Esophagus (tissue), 2 donors: ENCODE results near the gene TMEM179B. TPM values are rescaled to one million over a fixed set of nuclear protein-coding genes. Genes with fewer than 3 reads are reported as not detected.
"Not testable (repeated sequence)": the region's sequence is repeated elsewhere in the genome, so short reads cannot be mapped to it uniquely, and the experiment has no call there.

Experiments used
- H3K27ac ChIP-seq, 2 donors: one replicate each; pipeline ENCODE4 v1.5.1; 2013; ENCODE audit warnings: low read depth in 2 of 2, mild to moderate bottlenecking in 2 of 2, inconsistent platforms in 1 of 2, low read length in 1 of 2, moderate library complexity in 1 of 2
- H3K27me3 ChIP-seq, 2 donors: one replicate each; pipeline ENCODE4 v1.6.1; 2013; ENCODE audit warnings: low read length in 2 of 2, control low read depth in 1 of 2, mild to moderate bottlenecking in 1 of 2; ENCODE audit not compliant: insufficient read depth in 2 of 2, control insufficient read depth in 1 of 2
- H3K36me3 ChIP-seq, 2 donors: one replicate each; pipeline ENCODE4 v1.6.1; 2013; ENCODE audit warnings: low read length in 1 of 2; ENCODE audit not compliant: control insufficient read depth in 2 of 2, insufficient read depth in 2 of 2
- H3K4me1 ChIP-seq, 2 donors: one replicate each; pipeline ENCODE4 v1.6.1; 2013; ENCODE audit warnings: low read length in 1 of 2; ENCODE audit not compliant: control insufficient read depth in 2 of 2, insufficient read depth in 2 of 2
- H3K4me3 ChIP-seq, 2 donors: one replicate each; pipeline ENCODE4 v1.5.1; 2013; ENCODE audit warnings: low read length in 2 of 2, mild to moderate bottlenecking in 2 of 2, low read depth in 1 of 2, moderate library complexity in 1 of 2
- H3K9me3 ChIP-seq, 2 donors: one replicate each; pipeline ENCODE4 v1.6.1; 2013; ENCODE audit warnings: mild to moderate bottlenecking in 2 of 2, low read depth in 1 of 2, low read length in 1 of 2, moderate library complexity in 1 of 2; ENCODE audit not compliant: control insufficient read depth in 2 of 2, insufficient read depth in 1 of 2
- WGBS, 2 donors: extraction: QIAGEN DNeasy Blood & Tissue Kit; methylation state at CpG; one replicate each; pipeline ENCODE4 v1.1.7; 2013; 5-methylcytosine and 5-hydroxymethylcytosine counted together
- polyA plus RNA-seq, 2 donors: library from polyadenylated mRNA; stranded (reverse); fragments of 200-250 nt; gene quantifications; one replicate each; pipeline ENCODE4 v1.2.3, GENCODE V29; 2013
- donor health status: healthy with polysubstance abuse.
- donor health status: Bipolar disorder and iron deficiency.

TMEM179B gene
- polyA plus RNA-seq, 2 donors: 30.5 to 41.2 TPM

DNA sequence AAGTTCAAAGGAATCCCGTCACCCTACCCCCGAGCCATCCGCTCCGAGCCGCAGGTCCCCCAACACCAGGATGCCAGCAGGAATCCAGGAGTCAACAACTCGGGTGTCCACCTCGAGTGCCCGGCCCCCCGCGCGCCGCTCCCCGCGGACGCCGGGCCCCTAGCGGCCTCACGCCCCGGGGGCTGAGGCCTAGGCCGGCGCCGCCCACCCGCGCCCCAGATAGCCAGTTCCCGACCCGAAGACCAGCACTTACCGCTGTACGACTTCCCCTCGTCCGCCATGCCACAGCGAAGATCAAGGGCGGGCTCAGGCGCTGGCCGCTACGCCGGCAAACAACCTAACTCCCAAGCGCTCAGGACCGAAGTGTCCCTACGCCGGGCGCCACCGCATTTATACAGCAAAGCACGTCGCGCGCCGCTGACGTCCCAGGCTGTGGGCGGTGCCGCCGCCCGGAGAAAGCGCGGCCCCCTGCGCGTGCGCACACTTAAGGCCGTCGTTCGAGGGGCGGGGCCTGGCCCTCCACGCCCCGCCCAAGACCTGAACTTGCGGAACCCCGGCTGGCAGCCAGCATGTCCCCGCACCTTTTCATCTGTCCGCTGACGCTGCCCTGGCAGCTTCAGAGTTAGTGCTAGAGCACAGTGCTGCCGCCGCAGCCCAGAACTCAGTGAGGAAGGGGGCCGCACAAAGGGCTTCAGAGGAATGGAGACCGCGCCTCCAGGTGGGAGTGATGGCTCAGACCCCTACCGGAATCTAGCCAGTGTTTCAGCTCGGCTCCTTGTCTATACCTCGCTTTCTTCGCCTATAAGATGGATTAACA is 18.1 kb downstream of the TMEM179B start, which contains the start of gene NXF1:
NXF1 (minus strand) TSS at position 365 of the 817 bp plus-strand sequence; CDS start at position 281, 84 bp downstream.
- H3K4me3 ChIP-seq: peak within 1 kb of the TSS; percentile 80 to 91
- H3K4me1 ChIP-seq: peaks cover 0 to 9% of the 10 kb centered on the region in 2 donors
- H3K36me3 ChIP-seq: peaks cover 7 to 15% of the 10 kb centered on the region in 2 donors
- H3K27ac ChIP-seq: peak within 1 kb of the TSS; percentile 92 to 95
- no peaks in the 10 kb centered on the region for H3K27me3 ChIP-seq
- 0 to 1% methylated on average over 74 to 77 of the region's 77 CpGs for WGBS, 2 donors
- H3K9me3 ChIP-seq: no peaks in the 10 kb centered on the region

GRCh38 chr11:62805961-62806441 is 18.8 kb downstream of the TMEM179B start:
- peaks cover 6 to 11% of the 10 kb centered on the region in 2 donors for H3K36me3 ChIP-seq
- H3K4me3 ChIP-seq: peak overlapping the region; percentile 80 to 91
- peaks cover 0 to 9% of the 10 kb centered on the region in 2 donors for H3K4me1 ChIP-seq
- no peaks in the 10 kb centered on the region for H3K9me3 ChIP-seq
- peak overlapping the region; percentile 92 to 94 for H3K27ac ChIP-seq
- WGBS, 2 donors: 18 to 21% methylated on average over 12 of the region's 12 CpGs
- no peaks in the 10 kb centered on the region for H3K27me3 ChIP-seq

GRCh38 chr11:62806611-62807121 is 19.5 kb downstream of the TMEM179B start:
- Histone ChIP-seq H3K27ac (peak overlapping the region; percentile 83 to 92), H3K4me3 (no peak overlapping the region)

DNA sequence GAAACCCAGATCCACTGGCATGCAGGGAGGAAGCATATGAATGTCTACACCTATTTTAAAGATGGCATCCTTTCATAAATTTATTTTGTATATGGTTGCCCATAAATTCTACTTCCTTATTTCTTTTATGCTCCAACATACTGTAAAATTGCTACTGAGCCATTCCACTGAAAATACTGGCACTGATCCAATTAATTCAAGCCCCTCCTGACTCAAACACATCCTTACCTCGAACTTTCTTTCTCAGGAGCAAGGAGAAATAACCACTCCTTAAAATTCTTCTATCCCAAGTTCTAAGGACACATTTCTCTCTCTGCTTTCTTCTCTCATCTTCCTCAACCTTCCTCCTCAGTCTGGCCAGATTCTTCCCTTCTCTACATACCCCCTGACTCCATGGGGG is 23.5 kb downstream of the TMEM179B start:
- H3K27me3 ChIP-seq: no peaks in the 10 kb centered on the region
- WGBS, 2 donors: 25 to 44% methylated on average over 1 of the region's 1 CpG
- no peak overlapping the region for H3K4me3 ChIP-seq
- H3K9me3 ChIP-seq: no peaks in the 10 kb centered on the region
- H3K36me3 ChIP-seq: no peaks in the 10 kb centered on the region
- peaks cover 0 to 9% of the 10 kb centered on the region in 2 donors for H3K4me1 ChIP-seq
- H3K27ac ChIP-seq: no peak overlapping the region

More at GRCh38 chr11:62806611-62807121, 19.5 kb downstream of the TMEM179B start:
- Histone ChIP-seq H3K4me1 (peaks cover 0 to 9% of the 10 kb centered on the region in 2 donors), H3K36me3 (peaks cover 4% of the 10 kb centered on the region in 2 donors), H3K27me3 (no peaks in the 10 kb centered on the region), H3K9me3 (no peaks in the 10 kb centered on the region)
- 45 to 60% methylated on average over 5 of the region's 5 CpGs for WGBS, 2 donors

DNA sequence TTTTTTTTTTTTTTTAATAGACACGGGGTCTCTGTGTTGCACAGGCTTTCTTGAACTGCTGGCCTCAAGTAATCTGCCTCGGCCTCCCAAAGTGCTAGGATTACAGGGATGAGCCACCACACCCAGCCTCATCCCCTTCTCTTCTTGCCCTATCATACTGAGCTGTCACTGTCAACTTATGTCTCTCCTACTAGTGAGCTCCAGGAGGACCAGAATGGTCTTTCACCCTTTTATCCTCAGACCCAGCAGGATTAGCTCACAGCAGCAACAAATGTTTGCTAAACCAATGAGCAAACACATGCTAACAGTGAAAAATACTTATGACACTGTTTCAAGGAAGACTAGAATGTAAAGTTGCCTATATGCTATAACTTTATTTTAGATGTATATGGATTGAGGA is 24.5 kb downstream of the TMEM179B start:
- 68 to 79% methylated on average over 2 of the region's 2 CpGs for WGBS, 2 donors
- H3K27me3 ChIP-seq: no peaks in the 10 kb centered on the region
- no peaks in the 10 kb centered on the region for H3K9me3 ChIP-seq
- no peaks in the 10 kb centered on the region for H3K36me3 ChIP-seq
- H3K27ac ChIP-seq: no peak overlapping the region
- peaks cover 0 to 2% of the 10 kb centered on the region in 2 donors for H3K4me1 ChIP-seq
- H3K4me3 ChIP-seq: no peak overlapping the region

- H3K27ac ChIP-seq: no peak overlapping the region
- WGBS, 2 donors: 81 to 83% methylated on average over 8 of the region's 8 CpGs
These were observed 29.4 kb downstream of the TMEM179B start for GRCh38 chr11:62816557-62816956.

GRCh38 chr11:62817129-62817528 is 29.9 kb downstream of the TMEM179B start:
- Histone ChIP-seq H3K36me3 (peaks cover 0 to 5% of the 10 kb centered on the region in 2 donors), H3K9me3 (no peaks in the 10 kb centered on the region), H3K4me3 (no peak overlapping the region), H3K27me3 (no peaks in the 10 kb centered on the region), H3K4me1 (no peaks in the 10 kb centered on the region), H3K27ac (no peak overlapping the region)
- 89 to 90% methylated on average over 4 of the region's 4 CpGs for WGBS, 2 donors

More at GRCh38 chr11:62816557-62816956, 29.4 kb downstream of the TMEM179B start:
- Histone ChIP-seq H3K9me3 (no peaks in the 10 kb centered on the region), H3K36me3 (peaks cover 0 to 2% of the 10 kb centered on the region in 2 donors), H3K4me3 (no peak overlapping the region), H3K27me3 (no peaks in the 10 kb centered on the region), H3K4me1 (no peaks in the 10 kb centered on the region)

DNA sequence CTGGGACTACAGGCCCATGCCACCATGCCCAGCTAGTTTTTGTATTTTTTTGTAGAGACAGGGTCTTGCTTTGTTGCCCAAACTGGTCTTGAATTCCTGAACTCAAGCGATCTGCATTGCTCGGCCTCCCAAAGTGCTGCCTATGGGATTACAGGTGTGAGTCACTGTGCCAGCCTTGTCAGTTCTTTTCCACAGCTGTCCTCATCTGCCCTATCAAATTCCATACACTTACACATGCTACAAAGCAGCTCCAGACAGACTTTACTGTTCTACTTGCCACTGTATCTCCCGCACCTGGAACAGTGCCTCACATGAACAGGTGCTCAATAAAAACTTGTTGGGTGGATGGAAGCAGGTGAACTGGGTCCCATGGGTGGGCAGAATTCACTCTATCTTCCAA is 36.5 kb downstream of the TMEM179B start:
- Histone ChIP-seq H3K27me3 (no peaks in the 10 kb centered on the region), H3K4me3 (no peak overlapping the region), H3K27ac (no peak overlapping the region), H3K36me3 (peaks cover 21 to 33% of the 10 kb centered on the region in 2 donors), H3K4me1 (no peaks in the 10 kb centered on the region), H3K9me3 (no peaks in the 10 kb centered on the region)
- WGBS, 2 donors: 91 to 92% methylated on average over 3 of the region's 3 CpGs

- H3K4me3 ChIP-seq, H3K27me3 ChIP-seq, H3K4me1 ChIP-seq, H3K27ac ChIP-seq, H3K9me3 ChIP-seq: not testable (repeated sequence)
- peaks cover 21 to 25% of the 10 kb centered on the region in 2 donors for H3K36me3 ChIP-seq
- WGBS, 2 donors: 96% methylated on average over 8 of the region's 8 CpGs
These were observed 40.9 kb downstream of the TMEM179B start for GRCh38 chr11:62828130-62828529.
